ENCODE measurements around the gene KRT71. TPM values are rescaled to one million over a fixed set of nuclear protein-coding genes. Genes with fewer than 3 reads are reported as not detected.
A peak's percentile ranks its signal among the peaks of the same experiment; 100 is the strongest.

Gene KRT71
- total RNA-seq, 1 donor from 2014 or later = not detected

- H3K36me3 Mint-ChIP-seq (ENCODE audit: low read depth) = no peaks in the 10 kb centered on the region
- no peak overlapping the region for H3K4me3 Mint-ChIP-seq (ENCODE audit: unreplicated experiment)
- H3K4me1 Mint-ChIP-seq (ENCODE audit: low read depth) = no peaks in the 10 kb centered on the region
- H3K9me3 Mint-ChIP-seq (ENCODE audit: low read depth) = no peaks in the 10 kb centered on the region
- TF ChIP-seq CTCF (IDR thresholded peaks at IDR 0.05) = no peak
- H3K27ac Mint-ChIP-seq (ENCODE audit: unreplicated experiment) = no peak overlapping the region
- peaks cover 64% of the 10 kb centered on the region for H3K27me3 Mint-ChIP-seq (ENCODE audit: low read depth)
- peak; percentile 63 for DNase-seq (ENCODE audit: low spot score)
Observed at GRCh38 chr12:52573306-52573705, 20.4 kb upstream of the KRT71 start.

DNA sequence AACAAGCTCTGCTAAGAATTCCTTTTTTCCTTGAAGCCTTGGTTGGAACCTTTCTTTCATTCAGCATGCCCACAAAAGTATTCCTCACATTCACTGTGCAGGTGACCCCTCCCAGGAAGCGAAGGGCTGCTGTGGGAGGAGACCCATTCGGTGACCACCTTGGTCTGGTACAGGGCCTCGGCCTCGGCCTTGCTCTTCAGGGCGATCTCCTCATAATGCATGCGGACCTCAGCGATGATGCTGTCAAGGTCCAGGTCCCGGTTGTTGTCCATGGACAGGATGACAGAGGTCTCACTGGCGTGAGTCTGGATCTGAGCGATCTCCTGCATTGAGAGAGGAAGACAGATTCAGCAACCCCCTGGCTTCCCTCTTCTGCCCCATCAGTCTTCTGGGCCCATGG lies 17.6 kb upstream of the KRT71 start:
- H3K27me3 Mint-ChIP-seq (ENCODE audit: low read depth) = peaks cover 76% of the 10 kb centered on the region
- H3K27ac Mint-ChIP-seq (ENCODE audit: unreplicated experiment) = no peak overlapping the region
- DNase-seq (ENCODE audit: low spot score) = peak; percentile 52
- no peaks in the 10 kb centered on the region for H3K9me3 Mint-ChIP-seq (ENCODE audit: low read depth)
- peaks cover under 1% of the 10 kb centered on the region for H3K36me3 Mint-ChIP-seq (ENCODE audit: low read depth)
- no peak for TF ChIP-seq CTCF (IDR thresholded peaks at IDR 0.05)
- H3K4me1 Mint-ChIP-seq (ENCODE audit: low read depth) = no peaks in the 10 kb centered on the region
- no peak overlapping the region for H3K4me3 Mint-ChIP-seq (ENCODE audit: unreplicated experiment)

GRCh38 chr12:52568111-52568510 lies 15.2 kb upstream of the KRT71 start:
- no peak for DNase-seq (ENCODE audit: low spot score)
- peaks cover 86% of the 10 kb centered on the region for H3K27me3 Mint-ChIP-seq (ENCODE audit: low read depth)
- no peak for TF ChIP-seq CTCF (IDR thresholded peaks at IDR 0.05)
- H3K4me1 Mint-ChIP-seq (ENCODE audit: low read depth) = no peaks in the 10 kb centered on the region
- no peaks in the 10 kb centered on the region for H3K9me3 Mint-ChIP-seq (ENCODE audit: low read depth)
- H3K4me3 Mint-ChIP-seq (ENCODE audit: unreplicated experiment) = no peak overlapping the region
- no peak overlapping the region for H3K27ac Mint-ChIP-seq (ENCODE audit: unreplicated experiment)
- peaks cover 2% of the 10 kb centered on the region for H3K36me3 Mint-ChIP-seq (ENCODE audit: low read depth)

DNA sequence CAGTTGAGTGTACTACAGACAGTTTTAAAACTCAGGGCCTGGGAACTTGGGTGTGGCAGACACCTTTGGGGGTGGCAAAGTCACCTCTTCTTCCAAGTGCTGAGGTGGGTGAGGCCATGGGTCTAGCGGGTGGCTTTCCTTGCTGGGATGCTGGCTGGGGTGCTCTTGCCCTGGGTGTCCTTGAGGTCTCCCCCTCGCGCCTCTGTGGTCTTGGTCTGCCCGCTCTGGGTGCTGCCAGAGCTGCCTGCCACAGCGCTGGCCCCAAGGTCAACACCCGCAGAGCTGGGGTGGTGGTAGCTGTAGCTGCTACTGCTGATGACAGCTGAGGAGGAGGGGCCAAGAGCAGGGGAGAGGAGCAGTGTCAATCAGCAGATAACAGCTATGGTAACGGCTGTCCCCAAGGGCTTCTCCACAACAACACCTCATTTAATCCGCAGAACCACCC lies 13.9 kb upstream of the KRT71 start:
- H3K27me3 Mint-ChIP-seq (ENCODE audit: low read depth) = peaks cover 81% of the 10 kb centered on the region
- no peak overlapping the region for H3K4me3 Mint-ChIP-seq (ENCODE audit: unreplicated experiment)
- no peak overlapping the region for H3K27ac Mint-ChIP-seq (ENCODE audit: unreplicated experiment)
- H3K36me3 Mint-ChIP-seq (ENCODE audit: low read depth) = peaks cover 2% of the 10 kb centered on the region
- no peak for TF ChIP-seq CTCF (IDR thresholded peaks at IDR 0.05)
- no peaks in the 10 kb centered on the region for H3K4me1 Mint-ChIP-seq (ENCODE audit: low read depth)
- no peaks in the 10 kb centered on the region for H3K9me3 Mint-ChIP-seq (ENCODE audit: low read depth)
- DNase-seq (ENCODE audit: low spot score) = no peak

- no peak for DNase-seq (ENCODE audit: low spot score)
- Mint-ChIP-seq H3K36me3 (ENCODE audit: low read depth) (peaks cover 2% of the 10 kb centered on the region), H3K4me3 (ENCODE audit: unreplicated experiment) (no peak overlapping the region), H3K27me3 (ENCODE audit: low read depth) (peaks cover 79% of the 10 kb centered on the region), H3K27ac (ENCODE audit: unreplicated experiment) (no peak overlapping the region), H3K9me3 (ENCODE audit: low read depth) (no peaks in the 10 kb centered on the region), H3K4me1 (ENCODE audit: low read depth) (no peaks in the 10 kb centered on the region)
- TF ChIP-seq CTCF (IDR thresholded peaks at IDR 0.05) = no peak
Observed at GRCh38 chr12:52564582-52564981, 11.6 kb upstream of the KRT71 start.

All from chondrocyte (in vitro differentiated cells).